ENCODE data around the gene IFT88. TPM values are rescaled to one million over a fixed set of nuclear protein-coding genes. Genes with fewer than 3 reads are reported as not detected.

The IFT88 gene
- total RNA-seq, 1 donor from 2014 or later, result 5.8 TPM

GRCh38 chr13:20559659-20560356 lies 7.1 kb upstream of the IFT88 start:
- ATAC-seq, result no peak
- no peak for DNase-seq
- intact Hi-C loops (cut with micrococcal nuclease), result no loop called here

GRCh38 chr13:20561741-20562140 lies 5.2 kb upstream of the IFT88 start:
- DNase-seq, result no peak
- ATAC-seq, result no peak
- intact Hi-C loops (cut with micrococcal nuclease), result no loop called here

- DNase-seq, result no peak
- intact Hi-C loops (cut with micrococcal nuclease), result no loop called here
- ATAC-seq, result no peak
These were observed 1.7 kb upstream of the IFT88 start for GRCh38 chr13:20565115-20565736.

GRCh38 chr13:20566468-20566897 lies 474 bp upstream of the IFT88 start:
- no peak for DNase-seq
- intact Hi-C loops (cut with micrococcal nuclease), result no loop called here
- ATAC-seq, result peak; percentile 76

- intact Hi-C loops (cut with micrococcal nuclease), result no loop called here
- no peak for ATAC-seq
- DNase-seq, result no peak
These were observed 1.0 kb downstream of the IFT88 start for GRCh38 chr13:20567881-20568528.

- no peak for DNase-seq
- intact Hi-C loops (cut with micrococcal nuclease), result no loop called here
- no peak for ATAC-seq
These were observed 3.6 kb downstream of the IFT88 start for GRCh38 chr13:20570517-20570916.

- ATAC-seq (no peak), DNase-seq (no peak)
- intact Hi-C loops (cut with micrococcal nuclease), result no loop called here
These were observed 4.7 kb downstream of the IFT88 start for GRCh38 chr13:20571676-20572075.

- intact Hi-C loops (cut with micrococcal nuclease), result no loop called here
- no peak for DNase-seq
- ATAC-seq, result no peak
These were observed 6.2 kb downstream of the IFT88 start for GRCh38 chr13:20573186-20573585.

GRCh38 chr13:20573636-20574035 lies 6.7 kb downstream of the IFT88 start:
- intact Hi-C loops (cut with micrococcal nuclease), result no loop called here
- ATAC-seq, result no peak
- no peak for DNase-seq

- DNase-seq (no peak), ATAC-seq (no peak)
- intact Hi-C loops (cut with micrococcal nuclease), result no loop called here
These were observed 12.2 kb downstream of the IFT88 start for GRCh38 chr13:20579191-20579590.

GRCh38 chr13:20580257-20580656 lies 13.3 kb downstream of the IFT88 start:
- DNase-seq (no peak), ATAC-seq (no peak)
- intact Hi-C loops (cut with micrococcal nuclease), result no loop called here

- DNase-seq (no peak), ATAC-seq (no peak)
- intact Hi-C loops (cut with micrococcal nuclease), result no loop called here
These were observed 15.1 kb downstream of the IFT88 start for GRCh38 chr13:20582026-20582425.

GRCh38 chr13:20583803-20584293 lies 16.9 kb downstream of the IFT88 start:
- DNase-seq (no peak), ATAC-seq (no peak)
- intact Hi-C loops (cut with micrococcal nuclease), result no loop called here

GRCh38 chr13:20585371-20585770 lies 18.4 kb downstream of the IFT88 start:
- ATAC-seq, result no peak
- no peak for DNase-seq
- intact Hi-C loops (cut with micrococcal nuclease), result no loop called here

GRCh38 chr13:20588529-20589110 lies 21.7 kb downstream of the IFT88 start:
- no peak for DNase-seq
- ATAC-seq, result no peak
- intact Hi-C loops (cut with micrococcal nuclease), result no loop called here

- ATAC-seq (no peak), DNase-seq (no peak)
- intact Hi-C loops (cut with micrococcal nuclease), result no loop called here
These were observed 23.6 kb downstream of the IFT88 start for GRCh38 chr13:20590561-20590960.

GRCh38 chr13:20592606-20593005 lies 25.6 kb downstream of the IFT88 start:
- DNase-seq (no peak), ATAC-seq (no peak)
- intact Hi-C loops (cut with micrococcal nuclease), result no loop called here

- no peak for DNase-seq
These were observed 27.3 kb downstream of the IFT88 start for GRCh38 chr13:20594280-20594679.

GRCh38 chr13:20607015-20607414 lies 40.1 kb downstream of the IFT88 start:
- no peak for ATAC-seq
- intact Hi-C loops (cut with micrococcal nuclease), result no loop called here
- DNase-seq, result no peak

More at GRCh38 chr13:20594280-20594679, 27.3 kb downstream of the IFT88 start:
- ATAC-seq, result no peak
- intact Hi-C loops (cut with micrococcal nuclease), result no loop called here

- DNase-seq (no peak), ATAC-seq (no peak)
- intact Hi-C loops (cut with micrococcal nuclease), result no loop called here
These were observed 41.6 kb downstream of the IFT88 start for GRCh38 chr13:20608438-20609020.
